ENCODE results near the gene LAD1. TPM values are rescaled to one million over a fixed set of nuclear protein-coding genes. Genes with fewer than 3 reads are reported as not detected.

Gene LAD1
- total RNA-seq, 4 donors from 2014 or later = 0.26 to 4.8 (median 0.29) TPM; not detected in 1

DNA sequence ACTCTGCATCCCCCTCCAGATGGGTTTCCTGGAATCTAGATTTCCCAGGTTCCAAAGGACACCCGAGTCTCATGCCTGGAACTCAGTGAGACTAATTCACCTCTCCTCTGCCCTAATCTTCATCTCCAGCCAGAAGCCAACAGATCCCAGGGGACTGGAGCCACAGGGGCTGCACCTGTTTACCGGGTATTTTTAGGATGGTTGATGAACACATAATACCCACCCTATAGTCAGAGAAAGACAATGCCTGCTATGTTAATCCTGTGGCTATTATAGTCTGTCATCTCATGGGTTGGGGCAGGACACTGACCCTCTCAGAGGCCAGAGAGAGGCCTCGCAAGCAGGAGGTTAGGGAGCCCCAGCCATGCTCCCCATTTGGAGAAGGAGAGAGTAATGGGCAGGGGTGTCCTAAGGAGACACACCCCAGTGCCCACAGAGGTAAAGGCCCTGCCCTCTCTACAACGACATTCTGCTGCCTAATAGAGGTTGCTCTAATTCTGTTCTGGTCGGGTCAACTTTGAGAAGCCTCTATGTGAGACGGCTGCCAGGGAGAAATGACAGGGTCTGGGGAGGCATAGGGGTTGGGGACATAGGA, 23.4 kb upstream of the LAD1 start:
- intact Hi-C loops (cut with DNase I; ENCODE audit: low total_unique reads) = no loop called here
- Histone ChIP-seq H3K27me3 (no peaks in the 10 kb centered on the region), H3K9me3 (no peaks in the 10 kb centered on the region), H3K4me1 (no peaks in the 10 kb centered on the region), H3K27ac (no peak overlapping the region), H3K36me3 (no peaks in the 10 kb centered on the region), H3K4me3 (no peak overlapping the region)
- TF ChIP-seq, protein P1, sequence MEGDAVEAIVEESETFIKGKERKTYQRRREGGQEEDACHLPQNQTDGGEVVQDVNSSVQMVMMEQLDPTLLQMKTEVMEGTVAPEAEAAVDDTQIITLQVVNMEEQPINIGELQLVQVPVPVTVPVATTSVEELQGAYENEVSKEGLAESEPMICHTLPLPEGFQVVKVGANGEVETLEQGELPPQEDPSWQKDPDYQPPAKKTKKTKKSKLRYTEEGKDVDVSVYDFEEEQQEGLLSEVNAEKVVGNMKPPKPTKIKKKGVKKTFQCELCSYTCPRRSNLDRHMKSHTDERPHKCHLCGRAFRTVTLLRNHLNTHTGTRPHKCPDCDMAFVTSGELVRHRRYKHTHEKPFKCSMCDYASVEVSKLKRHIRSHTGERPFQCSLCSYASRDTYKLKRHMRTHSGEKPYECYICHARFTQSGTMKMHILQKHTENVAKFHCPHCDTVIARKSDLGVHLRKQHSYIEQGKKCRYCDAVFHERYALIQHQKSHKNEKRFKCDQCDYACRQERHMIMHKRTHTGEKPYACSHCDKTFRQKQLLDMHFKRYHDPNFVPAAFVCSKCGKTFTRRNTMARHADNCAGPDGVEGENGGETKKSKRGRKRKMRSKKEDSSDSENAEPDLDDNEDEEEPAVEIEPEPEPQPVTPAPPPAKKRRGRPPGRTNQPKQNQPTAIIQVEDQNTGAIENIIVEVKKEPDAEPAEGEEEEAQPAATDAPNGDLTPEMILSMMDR (IDR thresholded peaks at IDR 0.05) = no peak
- DNase-seq = no peak

DNA sequence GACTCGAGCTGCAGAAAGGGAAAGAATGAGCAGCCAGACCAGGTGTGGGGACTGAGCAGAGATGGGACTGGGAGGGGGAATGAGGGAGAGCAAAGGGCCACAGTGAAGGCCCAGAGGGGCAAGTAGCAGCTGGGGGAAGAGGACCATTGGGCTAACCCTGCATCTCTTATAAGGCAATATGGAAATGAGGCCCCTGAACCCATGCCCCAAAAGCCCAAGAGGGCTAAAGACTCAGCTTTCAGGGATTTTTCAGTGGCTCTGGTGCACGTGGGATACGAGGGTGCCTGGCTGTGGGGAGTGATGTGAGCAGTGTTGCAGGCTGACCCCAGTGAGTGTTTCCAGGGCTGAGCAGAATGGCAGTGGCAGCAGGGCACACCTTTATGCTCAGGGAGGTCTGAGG, 22.9 kb upstream of the LAD1 start:
- TF ChIP-seq POLR2A (IDR thresholded peaks at IDR 0.05) = no peak
- TF ChIP-seq, protein P1 (IDR thresholded peaks at IDR 0.05) = no peak
- no peak overlapping the region for H3K4me3 ChIP-seq
- no peaks in the 10 kb centered on the region for H3K36me3 ChIP-seq
- H3K9me3 ChIP-seq = no peaks in the 10 kb centered on the region
- intact Hi-C loops (cut with DNase I; ENCODE audit: low total_unique reads) = no loop called here
- H3K27ac ChIP-seq = no peak overlapping the region
- no peaks in the 10 kb centered on the region for H3K4me1 ChIP-seq
- DNase-seq = no peak
- H3K27me3 ChIP-seq = no peaks in the 10 kb centered on the region

DNA sequence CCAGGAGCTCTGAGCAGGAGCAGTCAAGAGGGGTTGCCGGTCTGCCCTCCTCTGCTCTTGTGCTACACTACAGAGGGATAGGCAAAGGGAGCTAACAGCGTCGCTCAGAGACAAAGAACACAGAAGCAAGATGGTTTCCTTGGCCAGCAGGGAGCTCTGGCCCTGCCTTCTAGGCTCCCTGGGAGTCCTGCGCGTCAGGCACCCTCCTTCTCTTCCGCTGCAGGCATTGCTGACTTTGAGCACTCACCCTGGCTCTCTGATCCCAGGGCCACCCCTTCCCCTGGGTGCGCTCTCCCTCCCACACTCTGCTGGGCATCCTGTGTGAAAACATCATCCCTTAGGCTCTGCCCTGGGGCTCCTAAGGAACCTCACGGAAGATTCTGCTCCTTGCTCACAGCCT, 21.9 kb upstream of the LAD1 start:
- intact Hi-C loops (cut with DNase I; ENCODE audit: low total_unique reads) = no loop called here
- no peak for DNase-seq

DNA sequence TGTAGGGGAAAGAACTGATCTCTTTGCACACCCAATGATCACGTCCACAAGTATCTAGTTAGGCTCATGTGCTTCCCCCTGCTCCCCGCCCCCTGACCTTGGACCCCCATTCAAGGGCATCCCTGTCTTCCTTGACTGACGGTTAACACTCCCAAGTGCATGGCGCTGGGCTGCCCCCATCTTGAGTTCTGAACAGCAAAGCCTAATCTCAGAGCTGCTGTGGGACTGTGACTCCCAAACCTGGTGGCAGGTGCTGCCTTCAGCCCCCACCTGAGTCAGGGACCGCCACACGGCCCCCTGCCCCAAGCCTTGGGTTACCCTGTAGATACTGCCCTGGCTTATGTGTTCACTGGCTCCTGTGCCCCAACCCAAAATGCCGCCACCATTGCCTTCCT, 21.5 kb upstream of the LAD1 start:
- H3K36me3 ChIP-seq = no peaks in the 10 kb centered on the region
- TF ChIP-seq, protein P1 (IDR thresholded peaks at IDR 0.05) = no peak
- TF ChIP-seq POLR2A (IDR thresholded peaks at IDR 0.05) = no peak
- H3K9me3 ChIP-seq = no peaks in the 10 kb centered on the region
- no peak for DNase-seq
- intact Hi-C loops (cut with DNase I; ENCODE audit: low total_unique reads) = no loop called here
- no peaks in the 10 kb centered on the region for H3K27me3 ChIP-seq
- no peak overlapping the region for H3K4me3 ChIP-seq
- H3K27ac ChIP-seq = no peak overlapping the region
- H3K4me1 ChIP-seq = no peaks in the 10 kb centered on the region

More for the DNA sequence above, 21.9 kb upstream of the LAD1 start:
- H3K9me3 ChIP-seq = no peaks in the 10 kb centered on the region
- no peaks in the 10 kb centered on the region for H3K27me3 ChIP-seq
- H3K27ac ChIP-seq = no peak overlapping the region
- no peak overlapping the region for H3K4me3 ChIP-seq
- TF ChIP-seq POLR2A (IDR thresholded peaks at IDR 0.05) = no peak
- TF ChIP-seq, protein P1 (IDR thresholded peaks at IDR 0.05) = no peak
- H3K4me1 ChIP-seq = no peaks in the 10 kb centered on the region
- H3K36me3 ChIP-seq = no peaks in the 10 kb centered on the region

DNA sequence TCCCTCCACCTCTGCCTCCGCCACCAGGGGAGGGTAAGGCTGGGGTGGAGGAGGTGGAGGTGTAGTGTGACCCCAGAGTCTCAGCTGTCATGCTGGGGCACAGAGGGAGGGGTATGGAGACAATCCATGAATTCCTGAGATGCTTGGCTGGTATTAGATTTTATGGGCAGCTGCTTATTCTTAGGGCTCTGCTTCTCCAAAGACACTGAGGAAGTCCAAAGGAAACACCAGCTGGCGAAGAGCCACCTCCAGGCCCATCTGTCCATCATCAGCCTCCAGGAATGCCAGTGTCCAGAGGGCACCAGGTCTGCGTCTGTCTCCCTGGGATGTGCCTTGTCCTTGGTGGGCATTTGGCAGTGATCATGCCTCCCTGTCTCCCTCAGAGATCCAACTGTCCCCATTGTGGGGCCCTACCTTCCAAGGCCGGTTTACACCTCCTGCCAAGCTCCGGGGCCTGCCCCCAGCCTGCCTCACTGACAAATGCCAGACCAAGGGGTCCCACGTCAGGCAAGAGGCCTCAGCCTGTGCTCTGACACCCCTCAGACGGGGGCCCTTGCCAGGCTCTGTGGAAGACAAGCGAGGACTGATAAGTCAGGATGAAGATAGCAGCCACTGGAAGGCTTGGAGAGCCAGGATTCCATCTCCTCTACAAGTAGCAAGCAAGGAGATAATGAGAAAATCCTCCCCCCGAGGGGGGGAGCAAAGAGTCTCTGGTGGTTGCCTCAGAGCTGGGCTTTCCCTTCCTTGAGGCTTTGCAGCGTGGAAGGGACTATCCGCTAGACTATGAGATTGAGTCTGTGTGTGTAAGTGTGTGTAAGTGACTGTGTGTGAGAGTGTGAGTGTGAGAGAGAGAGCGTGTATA, 20.9 kb upstream of the LAD1 start:
- Histone ChIP-seq H3K4me1 (no peaks in the 10 kb centered on the region), H3K36me3 (no peaks in the 10 kb centered on the region), H3K27ac (no peak overlapping the region), H3K9me3 (no peaks in the 10 kb centered on the region), H3K27me3 (no peaks in the 10 kb centered on the region), H3K4me3 (no peak overlapping the region)
- no peak for TF ChIP-seq POLR2A (IDR thresholded peaks at IDR 0.05)
- TF ChIP-seq, protein P1 (IDR thresholded peaks at IDR 0.05) = no peak
- DNase-seq = no peak
- intact Hi-C loops (cut with DNase I; ENCODE audit: low total_unique reads) = no loop called here
